ENCODE measurements around the gene PLAC9. TPM values are rescaled to one million over a fixed set of nuclear protein-coding genes. Genes with fewer than 3 reads are reported as not detected.
"Not testable (repeated sequence)": the region's sequence is repeated elsewhere in the genome, so short reads cannot be mapped to it uniquely, and the experiment has no call there.

Gene PLAC9
- total and polyA plus RNA-seq, 3 donors from 2014 or later, result 13.1 to 47.0 (median 20.7) TPM

DNA sequence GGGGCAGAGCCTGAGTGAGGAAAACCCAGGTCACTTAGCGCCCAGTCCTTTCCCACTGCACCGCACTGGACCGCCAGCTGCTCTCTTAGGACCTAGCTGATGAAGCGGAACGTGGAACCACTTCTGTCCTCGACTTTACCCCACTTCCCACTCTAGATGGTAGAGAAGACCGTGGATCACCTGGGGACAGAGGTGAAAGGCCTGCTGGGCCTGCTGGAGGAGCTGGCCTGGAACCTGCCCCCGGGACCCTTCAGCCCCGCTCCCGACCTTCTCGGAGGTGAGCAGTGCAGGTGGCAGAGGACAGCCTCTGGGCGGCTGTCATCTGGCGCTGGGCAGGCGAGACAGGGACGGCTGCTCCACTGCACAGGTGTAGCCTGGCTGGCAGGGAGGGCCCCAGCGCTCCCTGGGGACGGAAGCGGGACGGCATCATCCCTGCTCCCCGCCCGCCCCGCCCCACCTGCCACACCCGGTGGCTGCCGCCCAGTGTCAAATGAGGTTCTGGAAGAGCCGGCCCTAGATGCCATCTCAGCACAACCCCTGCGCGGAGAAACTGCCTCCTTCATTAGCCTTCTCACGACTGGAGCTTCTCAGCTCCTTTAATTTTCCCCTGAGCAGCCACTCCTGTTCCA is 11.7 kb downstream of the PLAC9 start:
- no peak for DNase-seq
- no peak for TF ChIP-seq POLR2A (IDR thresholded peaks at IDR 0.05)
- TF ChIP-seq, protein P1, sequence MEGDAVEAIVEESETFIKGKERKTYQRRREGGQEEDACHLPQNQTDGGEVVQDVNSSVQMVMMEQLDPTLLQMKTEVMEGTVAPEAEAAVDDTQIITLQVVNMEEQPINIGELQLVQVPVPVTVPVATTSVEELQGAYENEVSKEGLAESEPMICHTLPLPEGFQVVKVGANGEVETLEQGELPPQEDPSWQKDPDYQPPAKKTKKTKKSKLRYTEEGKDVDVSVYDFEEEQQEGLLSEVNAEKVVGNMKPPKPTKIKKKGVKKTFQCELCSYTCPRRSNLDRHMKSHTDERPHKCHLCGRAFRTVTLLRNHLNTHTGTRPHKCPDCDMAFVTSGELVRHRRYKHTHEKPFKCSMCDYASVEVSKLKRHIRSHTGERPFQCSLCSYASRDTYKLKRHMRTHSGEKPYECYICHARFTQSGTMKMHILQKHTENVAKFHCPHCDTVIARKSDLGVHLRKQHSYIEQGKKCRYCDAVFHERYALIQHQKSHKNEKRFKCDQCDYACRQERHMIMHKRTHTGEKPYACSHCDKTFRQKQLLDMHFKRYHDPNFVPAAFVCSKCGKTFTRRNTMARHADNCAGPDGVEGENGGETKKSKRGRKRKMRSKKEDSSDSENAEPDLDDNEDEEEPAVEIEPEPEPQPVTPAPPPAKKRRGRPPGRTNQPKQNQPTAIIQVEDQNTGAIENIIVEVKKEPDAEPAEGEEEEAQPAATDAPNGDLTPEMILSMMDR (IDR thresholded peaks at IDR 0.05), result no peak

GRCh38 chr10:80144696-80145131 is 12.2 kb downstream of the PLAC9 start:
- peaks cover 14% of the 10 kb centered on the region for H3K4me1 ChIP-seq
- no peak overlapping the region for H3K4me3 ChIP-seq
- H3K27ac ChIP-seq, result peak overlapping the region; percentile 7 to 57
- 30 to 39% methylated on average over 8 to 12 of the region's 12 CpGs for WGBS, 2 donors
- no peaks in the 10 kb centered on the region for H3K36me3 ChIP-seq (ENCODE audit: low read depth, missing control alignments)
- intact Hi-C loops (cut with DNase I; ENCODE audit: low total_unique reads), result no loop called here
- no peak for TF ChIP-seq POLR2A (IDR thresholded peaks at IDR 0.05)
- DNase-seq, result no peak
- H3K9me3 ChIP-seq, result no peaks in the 10 kb centered on the region
- H3K27me3 ChIP-seq, result no peaks in the 10 kb centered on the region

More for the DNA sequence above, 11.7 kb downstream of the PLAC9 start:
- Histone ChIP-seq H3K27ac (no peak overlapping the region), H3K9me3 (no peaks in the 10 kb centered on the region), H3K4me1 (peaks cover 14% of the 10 kb centered on the region), H3K27me3 (no peaks in the 10 kb centered on the region), H3K4me3 (no peak overlapping the region), H3K36me3 (ENCODE audit: low read depth, missing control alignments) (no peaks in the 10 kb centered on the region)
- intact Hi-C loops (cut with DNase I; ENCODE audit: low total_unique reads), result no loop called here
- 25 to 44% methylated on average over 13 to 28 of the region's 28 CpGs for WGBS, 2 donors

DNA sequence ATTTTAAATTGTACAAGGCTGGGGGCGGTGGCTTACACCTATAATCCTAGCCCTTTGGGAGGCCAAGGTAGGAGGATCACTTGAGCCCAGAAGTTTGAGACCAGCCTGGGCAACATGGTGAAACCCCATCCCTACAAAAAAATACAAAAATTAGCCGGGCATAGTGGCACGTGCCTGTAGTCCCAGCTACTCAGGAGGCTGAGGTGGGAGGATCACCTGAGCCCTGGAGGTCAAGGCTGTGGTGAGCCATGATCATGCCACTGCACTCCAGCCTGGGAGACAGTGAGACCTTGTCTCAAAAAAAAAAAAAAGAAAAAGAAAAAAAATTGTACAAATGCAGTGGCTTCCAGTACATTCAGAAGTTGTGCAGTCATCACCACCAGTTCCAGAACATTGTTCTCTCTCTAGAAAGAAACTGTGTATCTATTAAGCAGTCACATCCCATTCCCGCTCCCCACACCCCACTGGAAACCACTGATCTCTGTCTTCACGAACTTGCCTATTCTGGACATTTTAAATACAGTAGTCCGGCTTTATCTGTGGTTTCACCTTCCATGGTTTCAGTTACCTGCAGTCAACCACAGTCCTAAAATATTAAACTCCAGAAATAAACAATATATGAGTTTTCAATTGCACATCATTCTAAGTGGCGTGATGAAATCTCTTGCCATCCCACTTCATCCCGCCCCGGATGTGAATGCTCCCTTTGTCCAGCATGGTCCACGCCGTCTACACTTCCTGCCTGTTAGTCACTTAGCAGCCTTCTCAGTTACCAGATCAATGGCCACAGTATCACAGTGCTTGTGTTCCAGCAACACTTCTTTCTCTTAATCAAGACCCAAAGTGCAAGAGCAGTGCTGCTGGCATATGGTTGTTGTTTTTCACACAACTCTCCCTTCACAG is 13.1 kb downstream of the PLAC9 start:
- H3K36me3 ChIP-seq (ENCODE audit: low read depth, missing control alignments); H3K27me3 ChIP-seq; H3K9me3 ChIP-seq; intact Hi-C loops (cut with DNase I; ENCODE audit: low total_unique reads); H3K4me3 ChIP-seq: not testable (repeated sequence)
- DNase-seq, result peak; percentile 75
- WGBS, 2 donors, result 53 to 60% methylated on average over 11 of the region's 11 CpGs
- Histone ChIP-seq H3K4me1 (peaks cover 14% of the 10 kb centered on the region), H3K27ac (peak overlapping the region; percentile 7 to 57)

DNA sequence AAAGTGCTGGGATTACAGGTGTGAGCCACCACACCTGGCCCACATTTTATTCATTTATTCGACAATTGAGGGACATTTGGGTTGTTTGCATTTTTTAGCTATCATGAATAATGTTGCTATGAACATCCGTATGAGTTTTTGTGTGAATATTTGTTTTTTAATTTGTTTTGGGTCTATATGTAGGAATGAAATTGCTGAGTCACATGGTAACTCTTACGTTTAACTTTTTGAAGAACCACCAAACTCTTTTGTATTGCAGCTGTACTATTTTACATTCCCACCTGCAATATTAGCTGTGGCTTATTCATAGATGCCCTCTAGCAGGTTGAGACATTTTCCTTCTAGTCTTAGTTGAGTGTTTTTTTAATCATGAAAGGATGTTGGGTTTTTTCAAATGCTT is 14.4 kb downstream of the PLAC9 start:
- intact Hi-C loops (cut with DNase I; ENCODE audit: low total_unique reads), result no loop called here
- DNase-seq, result no peak
- 81 to 95% methylated on average over 3 of the region's 3 CpGs for WGBS, 2 donors
- no peaks in the 10 kb centered on the region for H3K9me3 ChIP-seq
- no peaks in the 10 kb centered on the region for H3K27me3 ChIP-seq
- no peak overlapping the region for H3K27ac ChIP-seq
- no peaks in the 10 kb centered on the region for H3K36me3 ChIP-seq (ENCODE audit: low read depth, missing control alignments)
- TF ChIP-seq POLR2A (IDR thresholded peaks at IDR 0.05), result no peak
- TF ChIP-seq, protein P1 (IDR thresholded peaks at IDR 0.05), result no peak
- H3K4me3 ChIP-seq, result no peak overlapping the region
- H3K4me1 ChIP-seq, result peaks cover 14% of the 10 kb centered on the region

DNA sequence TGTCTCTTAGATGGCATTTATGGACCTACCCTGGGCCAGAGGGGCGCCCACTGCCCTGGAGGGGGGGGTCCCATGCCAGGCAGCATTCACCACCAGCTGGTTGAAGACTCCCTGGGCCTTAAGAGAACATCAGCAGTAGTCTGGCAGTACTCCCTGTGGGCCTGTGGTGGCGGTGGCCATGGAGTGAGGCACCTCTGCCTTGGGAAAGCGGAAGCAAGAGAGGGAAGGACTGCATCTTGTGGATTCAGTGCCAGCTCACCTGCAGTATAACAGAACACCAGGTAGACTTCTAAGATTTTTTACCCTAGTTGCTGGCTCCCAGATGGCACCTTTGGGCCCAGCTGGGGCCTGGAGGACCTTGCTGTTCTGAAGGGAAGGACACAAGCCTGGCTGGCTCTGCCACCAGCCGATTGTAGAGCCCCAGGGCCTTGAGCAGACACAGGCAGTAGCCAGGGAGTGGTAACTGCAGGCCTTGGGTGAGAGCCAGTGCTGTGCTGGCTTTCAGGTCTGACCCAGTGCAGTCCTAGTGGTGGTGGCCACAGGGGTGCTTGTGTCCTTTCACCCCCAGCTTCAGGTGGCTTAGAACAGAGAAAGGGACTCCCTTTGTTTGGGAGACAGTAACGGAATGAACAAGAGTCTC is 15.8 kb downstream of the PLAC9 start:
- no peaks in the 10 kb centered on the region for H3K9me3 ChIP-seq
- no peaks in the 10 kb centered on the region for H3K27me3 ChIP-seq
- H3K36me3 ChIP-seq (ENCODE audit: low read depth, missing control alignments), result no peaks in the 10 kb centered on the region
- intact Hi-C loops (cut with DNase I; ENCODE audit: low total_unique reads), result no loop called here
- H3K4me1 ChIP-seq, result peaks cover 14% of the 10 kb centered on the region
- DNase-seq, result no peak
- 69 to 80% methylated on average over 4 to 5 of the region's 5 CpGs for WGBS, 2 donors
- H3K4me3 ChIP-seq, result no peak overlapping the region
- no peak for TF ChIP-seq POLR2A (IDR thresholded peaks at IDR 0.05)
- TF ChIP-seq, protein P1 (IDR thresholded peaks at IDR 0.05), result no peak
- no peak overlapping the region for H3K27ac ChIP-seq

All from testis (tissue), 3 donors.